Measurements from ENCODE around the gene RPS6KL1.
"Not testable (repeated sequence)": the region's sequence is repeated elsewhere in the genome, so short reads cannot be mapped to it uniquely, and the experiment has no call there.

The RPS6KL1 gene

GRCh38 chr14:74938531-74939495 lies 15.8 kb upstream of the RPS6KL1 start:
- DNase-seq = no peak
- in situ Hi-C loops (cut with MboI; ENCODE audit: low pct_unique_long_range_greater_than_20kb, low sequenced_read_pairs) = no loop called here

- no peak for DNase-seq
- in situ Hi-C loops (cut with MboI; ENCODE audit: low pct_unique_long_range_greater_than_20kb, low sequenced_read_pairs) = no loop called here
These were observed 14.1 kb upstream of the RPS6KL1 start for GRCh38 chr14:74937171-74937570.

- DNase-seq = no peak
- in situ Hi-C loops (cut with MboI; ENCODE audit: low pct_unique_long_range_greater_than_20kb, low sequenced_read_pairs) = no loop called here
These were observed 13.7 kb upstream of the RPS6KL1 start for GRCh38 chr14:74936731-74937130.

- in situ Hi-C loops (cut with MboI; ENCODE audit: low pct_unique_long_range_greater_than_20kb, low sequenced_read_pairs) = no loop called here
- no peak for DNase-seq
These were observed 13.1 kb upstream of the RPS6KL1 start for GRCh38 chr14:74936151-74936550.

- no peak for DNase-seq
- in situ Hi-C loops (cut with MboI; ENCODE audit: low pct_unique_long_range_greater_than_20kb, low sequenced_read_pairs) = no loop called here
These were observed 12.3 kb upstream of the RPS6KL1 start for GRCh38 chr14:74935360-74935680.

GRCh38 chr14:74934476-74935359 lies 11.7 kb upstream of the RPS6KL1 start:
- no peak for DNase-seq
- in situ Hi-C loops (cut with MboI; ENCODE audit: low pct_unique_long_range_greater_than_20kb, low sequenced_read_pairs) = no loop called here

GRCh38 chr14:74934041-74934440 lies 11.0 kb upstream of the RPS6KL1 start:
- DNase-seq = peak; percentile 53
- in situ Hi-C loops (cut with MboI; ENCODE audit: low pct_unique_long_range_greater_than_20kb, low sequenced_read_pairs) = no loop called here

- in situ Hi-C loops (cut with MboI; ENCODE audit: low pct_unique_long_range_greater_than_20kb, low sequenced_read_pairs); DNase-seq: not testable (repeated sequence)
These were observed 9.9 kb upstream of the RPS6KL1 start for GRCh38 chr14:74932936-74933335.

- DNase-seq = peak; percentile 72
- in situ Hi-C loops (cut with MboI; ENCODE audit: low pct_unique_long_range_greater_than_20kb, low sequenced_read_pairs) = no loop called here
These were observed 9.4 kb upstream of the RPS6KL1 start for GRCh38 chr14:74932401-74932901.

- in situ Hi-C loops (cut with MboI; ENCODE audit: low pct_unique_long_range_greater_than_20kb, low sequenced_read_pairs); DNase-seq: not testable (repeated sequence)
These were observed 8.7 kb upstream of the RPS6KL1 start for GRCh38 chr14:74931744-74932143.

GRCh38 chr14:74929242-74929641 lies 6.2 kb upstream of the RPS6KL1 start:
- in situ Hi-C loops (cut with MboI; ENCODE audit: low pct_unique_long_range_greater_than_20kb, low sequenced_read_pairs) = no loop called here
- no peak for DNase-seq

- in situ Hi-C loops (cut with MboI; ENCODE audit: low pct_unique_long_range_greater_than_20kb, low sequenced_read_pairs) = no loop called here
- no peak for DNase-seq
These were observed 4.2 kb upstream of the RPS6KL1 start for GRCh38 chr14:74927225-74927624.

GRCh38 chr14:74924061-74924460 lies 1.0 kb upstream of the RPS6KL1 start:
- no peak for DNase-seq
- in situ Hi-C loops (cut with MboI; ENCODE audit: low pct_unique_long_range_greater_than_20kb, low sequenced_read_pairs) = loop anchor here (25.0 kb wide), 1 partner anchor 163 kb away; no protein-coding TSS in a partner anchor

- in situ Hi-C loops (cut with MboI; ENCODE audit: low pct_unique_long_range_greater_than_20kb, low sequenced_read_pairs) = loop anchor here (25.0 kb wide), 1 partner anchor 165 kb away; no protein-coding TSS in a partner anchor
- DNase-seq = no peak
These were observed 891 bp downstream of the RPS6KL1 start for GRCh38 chr14:74921987-74922751.

GRCh38 chr14:74921053-74921620 lies 1.9 kb downstream of the RPS6KL1 start:
- in situ Hi-C loops (cut with MboI; ENCODE audit: low pct_unique_long_range_greater_than_20kb, low sequenced_read_pairs) = loop anchor here (25.0 kb wide), 1 partner anchor 166 kb away; no protein-coding TSS in a partner anchor
- no peak for DNase-seq

- no peak for DNase-seq
- in situ Hi-C loops (cut with MboI; ENCODE audit: low pct_unique_long_range_greater_than_20kb, low sequenced_read_pairs) = loop anchor here (25.0 kb wide), 1 partner anchor 167 kb away; no protein-coding TSS in a partner anchor
These were observed 2.8 kb downstream of the RPS6KL1 start for GRCh38 chr14:74920281-74920680.

- in situ Hi-C loops (cut with MboI; ENCODE audit: low pct_unique_long_range_greater_than_20kb, low sequenced_read_pairs) = loop anchor here (25.0 kb wide), 1 partner anchor 168 kb away; no protein-coding TSS in a partner anchor
- DNase-seq = no peak
These were observed 3.5 kb downstream of the RPS6KL1 start for GRCh38 chr14:74919421-74920165.

- DNase-seq = no peak
- in situ Hi-C loops (cut with MboI; ENCODE audit: low pct_unique_long_range_greater_than_20kb, low sequenced_read_pairs) = loop anchor here (25.0 kb wide), 1 partner anchor 169 kb away; no protein-coding TSS in a partner anchor
These were observed 4.7 kb downstream of the RPS6KL1 start for GRCh38 chr14:74918380-74918779.
